ENCODE measurements around the gene ANKS1B.

The ANKS1B gene

DNA sequence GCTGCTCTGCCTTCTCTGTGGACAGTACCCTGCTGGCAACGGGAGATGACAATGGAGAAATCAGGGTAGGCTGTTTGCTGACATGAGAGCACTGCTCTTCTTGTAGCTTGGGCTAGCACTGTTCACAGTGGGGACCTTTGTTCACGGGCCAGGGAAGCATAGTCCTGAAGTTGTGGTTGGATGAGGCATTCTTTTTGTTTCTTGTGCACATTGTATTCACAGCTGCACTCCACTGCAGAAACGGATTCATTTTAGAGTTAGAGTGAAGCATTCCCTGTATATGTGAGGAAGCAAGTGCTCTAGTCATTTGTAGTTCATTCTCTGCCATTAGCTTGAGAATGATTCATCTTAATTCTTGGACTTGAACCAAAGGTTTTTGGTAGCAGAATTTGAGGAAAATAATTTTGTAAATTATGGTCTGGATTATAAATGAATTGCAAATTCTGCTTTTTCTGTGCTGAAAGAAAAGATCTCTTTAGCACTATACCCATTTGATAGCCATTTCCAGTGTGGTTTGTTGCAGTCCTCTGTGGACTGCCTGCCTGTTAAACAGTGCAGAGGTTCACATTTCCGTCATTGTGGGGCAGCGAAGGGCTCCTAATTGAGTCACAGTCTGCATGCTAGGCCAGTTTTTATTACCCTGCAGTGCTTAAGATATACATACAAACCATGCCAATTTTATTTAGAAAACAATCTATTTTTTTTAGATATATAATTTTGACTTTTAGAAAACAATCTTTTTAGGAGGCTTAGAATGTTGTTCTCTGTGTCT lies 1259.1 kb downstream of the ANKS1B start:
- DNase-seq (ENCODE audit: low spot score) = peak; percentile 77

DNA sequence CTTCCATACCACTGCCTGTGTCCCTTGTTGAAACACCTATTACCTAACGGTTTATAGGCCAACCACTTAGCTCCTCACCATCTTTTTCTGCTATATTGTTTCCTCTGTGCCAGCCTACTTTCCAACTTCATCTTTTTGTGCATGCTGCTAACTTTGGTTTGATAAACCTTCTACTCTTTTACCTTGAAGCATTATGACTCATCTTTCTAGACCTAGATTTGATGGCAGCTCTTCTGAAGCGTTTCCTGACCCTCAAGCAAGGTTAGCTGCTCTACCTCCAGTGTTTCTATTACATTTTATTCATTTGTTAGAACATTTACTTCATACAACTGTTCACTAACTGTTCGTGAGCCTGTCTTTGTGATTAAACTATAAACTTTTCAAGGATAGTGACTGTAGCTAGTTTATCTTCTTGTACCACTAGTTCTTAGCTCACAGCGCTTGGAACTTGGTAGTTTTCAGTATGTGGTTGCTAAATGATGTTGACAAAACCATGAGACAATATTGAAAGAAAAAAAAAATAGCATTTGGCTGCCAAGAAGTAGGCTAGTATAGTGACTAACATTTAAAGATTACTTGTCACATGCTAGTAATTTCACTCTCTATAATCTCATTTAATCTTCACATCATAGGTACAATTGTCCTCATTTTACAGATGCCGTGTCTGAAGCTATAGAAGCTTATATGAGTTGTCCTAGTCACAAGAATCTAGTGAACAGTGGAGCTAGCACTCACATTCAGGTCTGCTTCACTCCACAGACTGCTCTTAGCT lies 1260.2 kb downstream of the ANKS1B start:
- no peak for DNase-seq (ENCODE audit: low spot score)

DNA sequence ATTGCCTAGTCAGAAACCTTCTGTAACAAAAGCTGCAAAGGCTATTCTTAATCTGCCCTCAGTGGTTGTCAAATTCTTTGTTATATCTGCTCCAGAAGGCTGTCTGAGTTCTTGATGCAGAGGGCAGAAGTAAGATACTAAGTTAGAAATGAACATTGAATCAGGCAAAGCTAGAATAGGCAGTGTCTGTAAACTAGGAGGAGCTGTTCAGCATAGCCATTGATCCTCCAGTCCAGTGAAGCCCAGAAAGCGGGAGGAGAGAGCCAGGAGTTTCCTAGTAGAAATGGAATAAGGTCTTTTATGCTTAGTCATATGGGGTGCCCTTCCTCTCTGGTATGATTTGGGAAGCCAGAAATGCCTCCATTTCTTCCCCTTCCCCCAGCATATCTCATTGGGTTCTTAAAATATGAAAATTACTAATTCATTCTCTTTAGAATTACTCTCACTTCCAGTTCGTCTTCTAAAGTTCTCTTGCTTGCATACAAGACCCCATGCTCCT lies 1263.5 kb downstream of the ANKS1B start:
- no peak for DNase-seq (ENCODE audit: low spot score)

DNA sequence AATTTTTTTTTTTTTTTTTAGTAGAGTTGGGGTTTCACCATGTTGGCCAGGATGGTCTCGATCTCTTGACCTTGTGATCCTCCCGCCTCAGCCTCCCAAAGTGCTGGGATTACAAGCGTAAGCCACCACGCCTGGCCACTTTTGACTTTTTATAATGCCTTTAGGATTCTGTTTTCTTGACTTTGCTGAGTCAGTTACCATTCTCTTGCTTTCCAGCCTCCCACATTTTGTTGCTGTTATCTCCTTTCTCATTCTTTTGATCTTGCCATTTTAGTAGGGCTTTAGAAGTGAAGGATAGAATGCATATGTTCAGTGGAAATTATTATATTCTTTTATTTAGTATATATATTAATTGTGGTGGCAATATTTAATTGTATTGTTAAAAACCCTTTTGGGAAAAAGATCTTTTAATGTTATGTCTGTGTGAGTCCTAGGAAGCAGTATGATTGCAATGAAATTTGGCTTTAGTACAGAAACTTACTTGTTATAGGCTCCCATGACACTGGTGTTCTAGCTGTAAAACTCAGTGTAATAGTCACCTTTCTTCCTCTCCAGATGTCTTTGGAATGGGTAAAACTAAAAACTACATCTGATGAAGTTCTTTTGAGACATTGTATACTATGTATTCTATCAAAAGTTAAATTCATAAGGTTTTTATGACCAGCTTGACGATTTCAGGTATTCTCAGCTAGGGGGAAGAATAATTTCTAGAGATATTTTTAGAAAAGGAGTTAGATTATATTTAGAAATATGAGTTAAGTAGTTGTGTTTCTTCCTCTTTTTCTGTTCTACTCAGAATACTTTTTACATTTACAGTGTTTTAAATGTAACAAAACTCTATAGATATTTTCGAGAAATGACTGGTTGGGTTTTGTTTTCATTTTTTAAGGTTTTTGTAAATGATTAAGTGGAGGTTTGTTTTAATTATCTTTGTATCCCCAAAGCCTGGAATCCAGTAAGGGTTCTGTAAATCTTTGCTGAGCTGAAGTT lies 1264.9 kb downstream of the ANKS1B start:
- no peak for DNase-seq (ENCODE audit: low spot score)

DNA sequence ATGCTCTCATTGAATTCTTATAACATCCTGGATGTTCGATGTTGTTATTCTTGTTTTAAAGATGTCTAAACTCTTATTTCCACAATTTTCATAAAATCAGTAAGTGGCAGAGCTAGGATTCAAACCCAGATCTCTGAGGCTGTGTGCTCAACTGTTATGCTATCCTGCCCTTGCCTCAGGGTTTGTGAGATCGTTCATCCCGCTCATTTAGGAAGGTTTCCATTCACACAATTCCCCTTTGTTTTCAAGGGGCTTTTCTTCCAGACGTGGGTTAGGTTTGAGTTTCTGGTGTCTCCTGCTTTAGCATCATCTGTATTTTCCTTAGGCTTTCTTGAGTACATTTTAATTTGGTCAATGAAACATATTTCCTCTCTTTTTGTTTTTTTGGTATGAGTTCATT lies 1270.3 kb downstream of the ANKS1B start:
- no peak for DNase-seq (ENCODE audit: low spot score)

DNA sequence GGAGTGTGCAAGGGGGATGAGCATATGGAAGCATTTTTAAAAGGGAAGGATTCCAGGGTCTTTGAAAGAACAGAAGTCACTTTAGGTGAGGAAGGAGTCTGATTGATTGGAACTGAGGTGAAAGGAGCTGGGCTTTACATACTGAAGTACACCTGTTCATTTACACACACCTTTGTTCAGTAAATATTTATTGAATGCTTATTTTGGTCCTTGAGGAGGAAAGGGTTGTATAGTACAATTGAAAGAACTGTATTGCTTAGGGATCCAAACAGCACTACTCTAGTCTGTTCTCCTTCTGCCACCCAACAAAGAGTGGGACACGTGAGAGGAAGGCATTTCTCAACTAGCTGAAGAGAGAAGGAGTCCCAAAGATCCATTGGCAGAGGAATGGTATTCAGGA lies 1275.7 kb downstream of the ANKS1B start:
- no peak for DNase-seq (ENCODE audit: low spot score)

DNA sequence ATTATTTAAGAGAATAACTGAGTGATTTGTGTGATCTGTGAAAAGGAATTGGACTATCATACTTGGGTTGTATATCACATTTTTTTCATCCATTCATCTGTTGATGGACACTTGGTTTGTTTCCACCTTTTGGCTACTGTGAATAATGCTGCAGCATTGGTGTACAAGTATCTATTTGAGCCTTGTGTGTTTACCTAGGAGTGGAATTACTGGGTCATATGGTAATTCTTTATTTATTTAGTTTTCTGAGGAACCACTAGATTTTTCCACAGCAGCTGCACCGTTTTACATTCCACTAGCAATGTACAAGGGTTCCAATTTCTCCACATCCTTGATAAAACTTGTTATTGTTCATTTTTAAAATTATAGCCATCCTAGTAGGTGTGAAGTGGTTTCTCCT lies 1283.6 kb downstream of the ANKS1B start:
- DNase-seq (ENCODE audit: low spot score) = no peak

DNA sequence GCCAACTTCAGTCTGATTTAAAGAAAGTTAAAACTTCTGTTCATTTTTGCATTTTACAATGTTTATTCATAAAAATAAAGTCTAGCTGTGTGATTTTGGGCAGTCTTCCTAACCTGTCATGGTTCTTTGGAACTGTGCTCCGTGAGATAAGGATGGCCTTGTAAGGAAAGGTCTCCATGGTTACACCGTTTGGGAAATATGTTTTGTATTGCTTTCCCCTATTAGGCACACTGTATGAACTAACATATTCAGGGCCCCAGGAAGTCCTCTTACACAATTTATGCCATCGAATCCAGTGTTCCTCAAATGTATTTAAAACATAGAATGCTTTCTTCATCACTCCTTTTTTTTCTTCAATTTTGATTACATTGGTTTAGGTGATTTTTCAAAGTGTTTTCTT lies 1285.2 kb downstream of the ANKS1B start:
- no peak for DNase-seq (ENCODE audit: low spot score)

DNA sequence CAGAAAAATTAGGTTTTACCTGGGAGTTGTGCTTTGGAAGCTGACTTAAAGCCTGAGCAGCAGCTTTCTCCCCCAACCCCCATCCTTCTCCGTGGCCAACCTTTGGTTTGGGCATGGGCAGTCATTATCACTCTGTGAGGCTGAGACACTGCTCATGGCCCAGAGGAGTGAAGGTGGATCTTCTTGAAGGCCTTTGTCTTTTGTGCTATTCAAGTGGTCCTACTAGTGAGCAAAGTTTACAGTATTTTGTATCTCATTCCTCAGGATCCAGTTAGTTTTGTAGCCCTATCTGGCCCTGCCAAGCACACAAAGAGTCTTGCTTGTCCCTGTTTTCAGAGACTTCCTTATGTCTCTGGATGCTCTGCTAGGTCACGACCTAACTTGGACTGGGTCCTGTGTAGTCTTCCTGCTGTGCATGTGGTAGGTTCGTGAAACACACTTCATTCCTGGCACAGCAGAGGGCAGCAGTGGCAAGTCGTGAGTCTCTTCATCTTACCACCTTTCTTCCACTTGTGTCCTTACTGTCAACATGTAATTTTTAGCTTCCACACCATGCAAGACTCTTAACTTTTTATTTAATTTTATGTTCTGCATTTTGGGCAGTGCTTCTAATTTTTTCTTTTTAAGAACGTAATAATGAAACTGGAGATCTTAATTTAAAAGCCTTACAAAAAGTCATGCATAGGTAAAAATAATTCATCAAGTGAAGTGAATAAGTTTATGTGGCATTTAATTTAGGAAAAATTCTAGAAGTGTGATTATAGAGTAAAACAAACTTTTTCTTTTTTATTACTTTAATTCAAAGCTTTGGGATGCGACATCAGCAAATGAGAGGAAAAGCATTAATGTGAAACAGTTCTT lies 1285.9 kb downstream of the ANKS1B start:
- DNase-seq (ENCODE audit: low spot score) = peak; percentile 77

DNA sequence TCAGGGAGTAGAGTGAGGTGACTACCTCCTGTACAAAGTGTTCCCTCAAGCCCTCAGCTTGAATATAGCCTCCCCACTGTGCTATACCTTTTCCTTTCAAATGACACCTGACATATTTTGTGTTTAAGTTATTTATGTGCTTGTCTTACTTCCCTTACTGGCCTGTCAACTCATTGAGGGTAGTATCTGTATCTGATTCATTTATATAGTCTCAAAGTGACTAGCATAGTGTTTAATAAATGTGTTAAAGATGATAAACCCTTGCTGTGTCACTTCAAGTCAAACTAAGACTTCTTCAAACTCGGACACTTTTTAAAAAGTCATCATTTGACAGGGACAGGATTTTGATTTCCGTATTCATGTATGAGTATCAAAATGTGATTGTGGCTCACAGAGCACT lies 1287.5 kb downstream of the ANKS1B start:
- no peak for DNase-seq (ENCODE audit: low spot score)

DNA sequence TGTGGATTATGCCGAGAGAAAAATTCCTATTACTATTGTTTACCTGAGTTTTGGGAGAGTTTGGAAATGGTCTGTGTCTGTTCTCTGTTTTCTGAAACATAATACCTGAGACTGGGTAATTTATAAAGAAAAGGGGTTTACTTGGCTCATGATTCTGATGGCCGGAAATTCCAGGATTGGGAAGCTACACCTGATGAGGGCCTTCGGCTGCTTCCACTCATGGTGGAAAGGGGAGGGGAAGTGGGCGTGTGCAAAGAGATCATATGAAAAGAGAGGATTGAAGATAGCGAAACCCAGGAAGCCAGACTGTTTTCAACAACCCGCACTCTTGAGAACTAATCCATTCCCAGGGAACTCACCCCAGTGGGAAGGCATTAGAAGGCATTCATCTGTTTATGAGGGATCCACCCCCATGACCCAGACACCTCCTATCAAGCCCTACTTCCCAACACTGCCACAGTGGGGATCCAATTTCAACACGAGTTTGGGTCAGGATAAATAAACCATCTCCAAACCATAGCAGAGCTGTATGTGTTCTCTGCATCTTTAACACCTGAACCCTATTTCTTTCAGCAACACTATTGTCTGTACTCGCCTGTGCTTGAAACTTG lies 1288.6 kb downstream of the ANKS1B start:
- DNase-seq (ENCODE audit: low spot score) = no peak

DNA sequence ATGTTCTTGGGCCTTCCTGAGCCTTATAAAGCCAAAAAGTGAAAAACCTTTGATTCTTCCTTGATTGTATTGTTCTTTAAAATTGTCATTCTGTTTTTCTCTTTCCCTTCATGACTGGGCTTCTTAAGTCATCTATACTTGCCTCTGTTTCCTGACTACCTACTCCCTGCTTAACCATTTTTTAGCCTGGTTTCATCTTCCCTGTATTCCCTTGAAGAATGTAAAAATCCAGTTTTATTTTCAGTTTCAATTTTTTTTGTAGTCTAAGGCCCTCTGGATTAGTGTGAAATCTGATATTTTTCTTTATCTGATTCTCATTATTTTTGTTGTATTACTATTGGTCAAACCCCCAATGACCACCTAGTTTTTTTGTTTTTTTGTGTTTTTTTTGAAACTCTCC lies 1293.4 kb downstream of the ANKS1B start:
- DNase-seq (ENCODE audit: low spot score) = no peak

DNA sequence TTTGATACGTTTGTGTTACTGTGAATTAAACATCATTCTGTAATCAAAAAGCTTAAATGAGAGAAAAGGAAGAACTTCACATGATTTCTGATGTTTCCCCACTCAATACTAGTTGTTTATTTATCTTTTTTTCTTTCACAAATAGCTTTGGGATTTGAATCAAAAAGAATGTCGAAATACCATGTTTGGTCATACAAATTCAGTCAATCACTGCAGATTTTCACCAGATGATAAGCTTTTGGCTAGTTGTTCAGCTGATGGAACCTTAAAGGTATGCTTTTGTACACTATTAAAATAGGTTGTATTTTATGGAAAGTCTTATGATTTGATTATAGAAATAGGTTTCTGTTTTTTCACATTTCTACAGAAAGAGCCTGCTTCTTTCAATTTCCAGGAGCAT lies 1298.1 kb downstream of the ANKS1B start:
- no peak for DNase-seq (ENCODE audit: low spot score)
